HepG2 (cell line): ENCODE data around the gene NOTO. TPM values are rescaled to one million over a fixed set of nuclear protein-coding genes. Genes with fewer than 3 reads are reported as not detected.
A peak's percentile ranks its signal among the peaks of the same experiment; 100 is the strongest.

Source experiments
- ATAC-seq: fragments of 200-7000 bp; cut with Tn5 transposase; 3 replicates; pipeline ENCODE4 v1.9.1; 2020; ENCODE audit warnings: mild to moderate bottlenecking, moderate library complexity
- BruUV-seq: library from RNA; stranded (reverse); fragments of 400-500 nt; replicated peaks from 2 replicates; lab custom pipeline; 2021; lab: Mats Ljungman, UMichigan
- CTCF ChIA-PET: fragments of 300-600 bp; formaldehyde crosslinking; extraction: SDS; loops from one replicate; lab custom pipeline; 2021; ENCODE audit warnings: low total read pairs, inconsistent platforms, low intra/inter-chr PET ratio; lab: Yijun Ruan, JAX
- POLR2A ChIA-PET: fragments of 350-600 bp; sonication (Branson Sonifier 250); formaldehyde crosslinking; loops from one replicate; lab custom pipeline; 2020; ENCODE audit warnings: antibody characterized with exemption, inconsistent platforms; lab: Yijun Ruan, JAX
- DNase-seq: peaks from one replicate; pipeline ENCODE4 v3.0.0-alpha.2; 2015; ENCODE audit warnings: low spot score
- FAIRE-seq: peaks from 3 replicates; lab custom pipeline; 2011; peaks lifted over from hg19 to GRCh38; lab: Jason Lieb, UNC
- H2AFZ ChIP-seq: one replicate; pipeline ENCODE4 v1.6.1; 2011; ENCODE audit warnings: low read length, inconsistent platforms
- H3K27ac ChIP-seq: fragments of 300-600 bp; 3 replicates; pipeline ENCODE4 v1.8.0; 2011; ENCODE audit warnings: mixed run types, mild to moderate bottlenecking, mixed read lengths, low read length, inconsistent platforms; ENCODE audit not compliant: insufficient read depth; ENCODE audit errors: extremely low read length
- H3K27me3 ChIP-seq, 2 experiments: fragments of 200-600 bp in 1 of 2; 2 replicates in 1 of 2; 3 replicates in 1 of 2; pipeline versions ENCODE4 v1.6.0 to v1.8.0; 2011; ENCODE audit warnings: low read length in 2 of 2, mild to moderate bottlenecking in 2 of 2, moderate library complexity in 2 of 2, inconsistent platforms in 1 of 2; ENCODE audit not compliant: insufficient read depth in 2 of 2, control insufficient read depth in 1 of 2
- H3K36me3 ChIP-seq, 2 experiments: fragments of 200-600 bp in 1 of 2; replicated peaks in 1 of 2; 2 replicates in 1 of 2; 3 replicates in 1 of 2; pipeline versions ENCODE4 v1.5.1 to v1.8.0; 2011; ENCODE audit warnings: low read length in 2 of 2, inconsistent platforms in 1 of 2; ENCODE audit not compliant: insufficient read depth in 2 of 2, control insufficient read depth in 1 of 2
- H3K4me1 ChIP-seq: 2 replicates; pipeline ENCODE4 v1.5.1; 2012; ENCODE audit warnings: low read length, inconsistent platforms; ENCODE audit not compliant: insufficient read depth
- H3K4me2 ChIP-seq: 2 replicates; pipeline ENCODE4 v1.6.0; 2011; ENCODE audit warnings: low read depth, low read length, inconsistent platforms
- H3K4me3 ChIP-seq, 3 experiments: fragments of 200-600 bp in 1 of 3; sonication (generic), shearing (Covaris generic) in 1 of 3; replicated peaks in 1 of 3; 2 replicates each; pipeline ENCODE4 v1.5.1; 2011 to 2016; ENCODE audit warnings: low read length in 3 of 3, inconsistent platforms in 2 of 3, low read depth in 2 of 3, mild to moderate bottlenecking in 2 of 3, control low read depth in 1 of 3, mixed read lengths in 1 of 3; ENCODE audit not compliant: insufficient read depth in 1 of 3
- H3K79me2 ChIP-seq: one replicate; pipeline ENCODE4 v1.6.1; 2011; ENCODE audit warnings: low read length, inconsistent platforms; ENCODE audit not compliant: insufficient read depth
- H3K9ac ChIP-seq: 2 replicates; pipeline ENCODE4 v1.6.0; 2011; ENCODE audit warnings: mild to moderate bottlenecking, low read depth, low read length, inconsistent platforms; ENCODE audit not compliant: insufficient read depth
- H3K9me3 ChIP-seq: 2 replicates; pipeline ENCODE4 v1.5.1; 2012; ENCODE audit warnings: mild to moderate bottlenecking, low read length
- H4K20me1 ChIP-seq: 2 replicates; pipeline ENCODE4 v1.6.0; 2011; ENCODE audit warnings: inconsistent platforms, mild to moderate bottlenecking, low read length, moderate library complexity; ENCODE audit not compliant: insufficient read depth
- KAT2B ChIP-seq: fragments of 150-350 bp; IDR thresholded peaks from 2 replicates; pipeline ENCODE4 v1.6.1; 2014; ENCODE audit warnings: low read depth, low read length, borderline replicate concordance
- MAF1 ChIP-seq: sonication (generic); formaldehyde crosslinking; IDR thresholded peaks from 2 replicates; pipeline ENCODE4 v1.5.0; 2020; ENCODE audit warnings: missing genetic modification reagents, borderline replicate concordance
- ZBTB40 ChIP-seq, 2 experiments: fragments of 450-650 bp in 1 of 2; sonication (generic) in 1 of 2; formaldehyde crosslinking in 1 of 2; IDR thresholded peaks; 2 replicates each; pipeline versions ENCODE4 v1.6.1 to v1.8.0; 2016 to 2022; ENCODE audit warnings: antibody characterized with exemption in 1 of 2, mild to moderate bottlenecking in 1 of 2, missing genetic modification reagents in 1 of 2
- ZNF3 ChIP-seq: IDR thresholded peaks from 2 replicates; pipeline ENCODE4 v1.7.0; 2017; ENCODE audit warnings: inconsistent platforms
- ZNF770 ChIP-seq: sonication (generic); formaldehyde crosslinking; IDR thresholded peaks from 2 replicates; pipeline ENCODE4 v1.5.0; 2020; ENCODE audit warnings: mild to moderate bottlenecking, missing genetic modification reagents
- ZNF83 ChIP-seq: sonication (generic); formaldehyde crosslinking; IDR thresholded peaks from 2 replicates; pipeline ENCODE4 v1.4.0; 2020; ENCODE audit warnings: missing genetic modification reagents, mild to moderate bottlenecking, borderline replicate concordance
- ZZZ3 ChIP-seq: sonication (generic); formaldehyde crosslinking; IDR thresholded peaks from 2 replicates; pipeline ENCODE4 v1.4.0; 2020; ENCODE audit warnings: missing genetic modification reagents, mild to moderate bottlenecking, borderline replicate concordance
- WGBS: methylation state at CpG from one replicate; pipeline ENCODE4 v1.1.6; 2017; ENCODE audit warnings: low lambda C conversion rate; 5-methylcytosine and 5-hydroxymethylcytosine counted together
- in situ Hi-C: cut with HindIII; loops from 2 replicates; pipeline ENCODE4 v1.10.0; 2017; ENCODE audit warnings: low pct_unique_long_range_greater_than_20kb; ENCODE audit not compliant: extremely low pct_ligation_motif_present
- intact Hi-C: fragments of 100-400 bp; cut with micrococcal nuclease; formaldehyde crosslinking; loops from one replicate; pipeline ENCODE4 v1.10.0; 2022; ENCODE audit not compliant: unreplicated experiment
- polyA plus RNA-seq, 8 experiments: library from polyadenylated mRNA; depleted of rRNA in 3 of 8; stranded (reverse) in 7 of 8; unstranded in 1 of 8; fragments of >200 nt; fragmentation: Illumina TruSeq in 4 of 8; extraction: Trizol in 4 of 8; gene quantifications; 2 replicates each; pipeline versions ENCODE4 v1.2.1 to v1.2.3, GENCODE V29; 2011 to 2016; ENCODE audit warnings: low read depth in 4 of 8, missing spikeins in 1 of 8, mixed read lengths in 1 of 8; ENCODE audit not compliant: insufficient read depth in 1 of 8
- total RNA-seq, 5 experiments: library from RNA; depleted of rRNA; stranded (reverse); fragments of >200 nt; fragmentation: Illumina TruSeq; extraction: Trizol; gene quantifications; 2 replicates each; pipeline ENCODE4 v1.2.3, GENCODE V29; 2016; ENCODE audit warnings: low read depth in 1 of 5
- TF ChIP-seq, protein P1 (sequence below): sonication (generic); formaldehyde crosslinking; IDR thresholded peaks from 2 replicates; pipeline ENCODE4 v1.8.1; 2023; ENCODE audit warnings: mild to moderate bottlenecking, missing genetic modification reagents

The NOTO gene
- total and polyA plus RNA-seq, 2 of the 13 experiments (the other 11 are each of a cell fraction or from before 2014, with no cell fraction given): not detected

- TF ChIP-seq, protein P1, sequence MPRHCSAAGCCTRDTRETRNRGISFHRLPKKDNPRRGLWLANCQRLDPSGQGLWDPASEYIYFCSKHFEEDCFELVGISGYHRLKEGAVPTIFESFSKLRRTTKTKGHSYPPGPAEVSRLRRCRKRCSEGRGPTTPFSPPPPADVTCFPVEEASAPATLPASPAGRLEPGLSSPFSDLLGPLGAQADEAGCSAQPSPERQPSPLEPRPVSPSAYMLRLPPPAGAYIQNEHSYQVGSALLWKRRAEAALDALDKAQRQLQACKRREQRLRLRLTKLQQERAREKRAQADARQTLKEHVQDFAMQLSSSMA (CRISPR knock-in tag): peak; percentile 58; the same call in 1 of the 2 replicates
- TF ChIP-seq ZNF770 (CRISPR knock-in tag): peak; percentile 98
- TF ChIP-seq ZNF3: peak; percentile 75; the same call in 1 of the 2 replicates
Measured at GRCh38 chr2:73212098-73212447, 9.7 kb downstream of the NOTO start (continued).

DNA sequence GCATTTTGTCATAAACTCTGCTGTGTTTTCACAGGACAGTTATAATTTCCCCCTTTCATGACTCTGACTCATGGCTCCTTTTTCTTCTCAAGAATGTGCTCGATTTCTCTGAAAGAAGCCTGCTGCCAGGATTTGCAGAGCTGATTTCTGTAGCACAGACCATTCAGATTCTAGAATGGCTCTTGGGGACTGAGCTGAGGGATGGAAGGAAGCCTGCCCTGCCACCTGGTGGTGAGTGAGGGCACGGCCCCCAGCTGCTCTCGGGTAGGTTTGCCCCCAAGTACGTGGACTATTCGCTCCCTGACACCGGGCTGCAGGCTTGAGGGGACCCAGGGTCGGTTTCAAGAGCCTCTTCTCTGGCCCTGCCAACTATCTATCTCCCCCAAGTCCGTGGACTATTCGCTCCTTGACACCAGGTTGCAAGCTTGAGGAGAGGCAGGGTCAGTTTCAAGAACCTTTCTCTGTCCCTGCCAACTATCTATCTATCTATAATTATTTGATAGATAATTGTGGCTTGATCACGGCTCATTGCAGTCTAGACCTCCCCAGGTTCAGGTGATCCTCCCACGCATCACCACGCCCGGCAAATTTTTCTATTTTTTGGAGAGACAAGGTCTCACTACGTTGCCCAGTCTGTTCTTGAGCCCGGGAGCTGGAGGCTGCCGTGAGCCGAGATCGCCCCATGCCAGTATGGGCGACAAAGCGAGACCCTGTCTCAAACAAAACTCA lies 10.2 kb downstream of the NOTO start:
- Histone ChIP-seq H3K4me3 (peak overlapping the region; percentile 50 to 93 (median 86)), H3K4me1 (peaks cover 72% of the 10 kb centered on the region), H3K27ac (peak overlapping the region; percentile 92), H2AFZ (peak overlapping the region; percentile 45), H3K27me3 (no peaks in the 10 kb centered on the region), H3K79me2 (peaks cover 34% of the 10 kb centered on the region), H4K20me1 (peaks cover 9% of the 10 kb centered on the region; the same call in 1 of the 2 replicates), H3K4me2 (peak overlapping the region; percentile 99), H3K9me3 (no peaks in the 10 kb centered on the region), H3K36me3 (peaks cover 0 to 3% of the 10 kb centered on the region in 2 experiments; a peak in 2 of 5 replicates), H3K9ac (peak overlapping the region; percentile 96)
- POLR2A ChIA-PET: interaction anchor here (0.5 to 4.5 kb wide), 35 partner anchors 8 to 1245 kb away, joined by 3 to 125 read pairs (median 5); partner anchors contain the start of genes ALMS1, CCT7, EGR4 and FBXO41
- WGBS: under 1% methylated on average over 18 of the region's 20 CpGs
- in situ Hi-C loops: loop anchor here (5.0 kb wide), 1 partner anchor 35 kb away; no protein-coding TSS in a partner anchor
- no TSS peak for BruUV-seq
- CTCF ChIA-PET: interaction anchor here (1.4 to 2.9 kb wide), 4 partner anchors 35 to 320 kb away, joined by 6 to 74 read pairs (median 10); no protein-coding TSS in a partner anchor
- intact Hi-C loops: loop anchor here (1.0 to 10.0 kb wide), 5 partner anchors 22 to 172 kb away; partner anchors contain the start of gene ALMS1
- FAIRE-seq (peak; percentile 83), ATAC-seq (peak; percentile 76), DNase-seq (peak; percentile 78)
- TF ChIP-seq ZBTB40 (IDR thresholded peaks at IDR 0.05): no peak
- TF ChIP-seq ZBTB40 (CRISPR knock-in tag; IDR thresholded peaks at IDR 0.05): peak; percentile 36; the same call in 1 of the 2 replicates
- no peak for TF ChIP-seq ZZZ3
- TF ChIP-seq KAT2B: no peak
- peak; percentile 43; the same call in 1 of the 2 replicates for TF ChIP-seq MAF1 (CRISPR knock-in tag)
- TF ChIP-seq ZNF83 (CRISPR knock-in tag): 0 out of 2 replicates have a peak, but pooled peaks have one; percentile 45
